Measurements from ENCODE around the gene C9orf152. TPM values are rescaled to one million over a fixed set of nuclear protein-coding genes. Genes with fewer than 3 reads are reported as not detected.

C9orf152 gene
- total RNA-seq, 1 experiment from 2014 or later, result not detected

Other genes with a start within 250 kb of the C9orf152 start
- 243 and 247 TPM in 2 replicates for gene TXN, start 48.3 kb upstream of the C9orf152 start, total RNA-seq (2014; rRNA removed)
- gene TXNDC8, start 129.7 kb upstream of the C9orf152 start, total RNA-seq (2014; rRNA removed), result not detected in 2 replicates